ENCODE data around the gene TAL2.
"Not testable (repeated sequence)": the region's sequence is repeated elsewhere in the genome, so short reads cannot be mapped to it uniquely, and the experiment has no call there.

The TAL2 gene

DNA sequence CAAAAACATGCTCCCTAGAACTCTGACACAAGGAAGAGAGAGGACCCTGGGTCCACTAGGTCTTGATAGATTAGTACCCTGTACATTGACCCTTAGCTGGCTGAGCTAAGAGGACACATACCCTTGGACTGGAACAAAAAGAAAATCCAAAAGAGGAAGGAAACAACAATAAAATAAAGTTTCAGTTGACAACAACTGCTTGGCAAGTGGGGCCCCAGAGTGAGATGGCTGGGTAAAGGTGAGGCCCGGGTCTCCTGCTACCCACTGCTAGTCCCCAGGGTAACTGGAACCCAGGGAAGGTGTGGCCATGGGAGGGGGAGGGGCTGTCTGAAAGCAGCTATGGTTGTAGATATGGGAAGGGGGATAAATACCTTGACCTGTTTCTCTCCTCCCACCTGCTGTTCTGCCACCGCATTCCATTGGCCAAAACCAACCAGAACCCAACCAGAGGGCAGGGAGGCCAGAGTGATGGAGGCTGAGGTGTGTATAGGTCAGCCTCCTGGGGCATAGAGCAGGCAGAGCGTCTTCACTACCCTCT, 11.7 kb downstream of the TAL2 start:
- DNase-seq (ENCODE audit: low read depth, low spot score) = no peak

DNA sequence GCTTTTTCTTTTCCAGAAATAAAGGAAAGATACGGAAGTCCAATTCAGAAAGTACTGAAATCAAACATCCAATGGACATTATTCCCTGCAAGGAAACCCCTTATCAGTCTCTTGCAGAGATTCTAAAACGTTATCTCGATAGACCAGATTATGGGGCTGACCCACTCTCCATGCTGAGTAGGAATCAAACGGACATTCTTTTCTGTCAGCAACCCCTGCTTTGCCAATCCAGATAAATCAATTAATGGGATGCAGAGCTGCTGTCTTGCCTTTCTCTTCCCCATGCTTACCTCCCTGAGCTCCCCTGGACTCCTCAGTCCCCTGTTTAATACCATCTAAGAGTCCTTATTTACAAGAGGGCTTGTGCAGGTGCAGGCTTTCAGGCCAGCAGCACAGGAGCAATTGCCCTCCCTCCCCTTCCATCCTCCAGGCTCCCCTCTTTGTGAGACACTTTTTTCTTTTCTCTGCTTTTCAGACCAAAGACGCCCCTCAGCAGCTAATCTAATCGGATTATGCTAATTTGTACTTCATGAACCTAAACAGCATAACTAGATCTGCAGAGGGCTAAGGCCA, 14.2 kb downstream of the TAL2 start:
- DNase-seq (ENCODE audit: low read depth, low spot score) = no peak

DNA sequence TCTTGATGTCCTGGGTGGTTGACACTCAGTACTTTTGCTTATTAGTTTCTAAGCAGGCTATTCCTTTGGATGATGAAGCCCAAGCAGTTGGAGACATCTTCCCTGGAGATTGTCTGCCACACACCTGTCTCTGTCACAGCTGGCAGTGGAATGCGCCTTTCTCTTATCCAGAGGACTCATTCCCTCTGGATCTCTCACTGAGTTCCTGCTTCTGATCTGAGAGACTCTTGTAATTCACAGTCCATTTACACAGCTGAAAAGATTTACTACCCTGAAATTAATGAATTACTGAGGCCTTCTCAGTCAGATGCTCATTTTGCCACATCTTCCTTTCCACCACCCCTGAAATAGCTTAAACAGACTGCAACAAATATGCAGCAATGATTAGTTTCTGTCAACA, 15.9 kb downstream of the TAL2 start:
- DNase-seq (ENCODE audit: low read depth, low spot score) = no peak

DNA sequence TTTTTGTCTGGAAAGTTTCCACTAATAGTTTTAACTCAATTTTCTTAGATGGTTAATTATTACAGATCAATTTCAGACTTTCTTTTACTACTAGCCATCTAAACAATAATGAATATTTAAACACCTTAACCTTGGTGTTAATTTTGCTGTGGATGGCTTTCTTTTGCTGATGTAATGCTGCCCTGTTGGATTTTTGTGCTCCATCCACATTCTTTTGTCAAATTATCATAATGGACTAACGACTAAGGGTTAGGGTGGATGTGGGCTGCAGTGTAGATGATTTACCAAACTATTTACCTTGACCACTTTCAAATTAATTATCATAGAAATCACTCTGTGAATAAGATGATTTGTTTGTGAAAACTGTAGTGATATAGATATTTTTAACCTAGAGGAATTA, 16.5 kb downstream of the TAL2 start:
- DNase-seq (ENCODE audit: low read depth, low spot score) = no peak

DNA sequence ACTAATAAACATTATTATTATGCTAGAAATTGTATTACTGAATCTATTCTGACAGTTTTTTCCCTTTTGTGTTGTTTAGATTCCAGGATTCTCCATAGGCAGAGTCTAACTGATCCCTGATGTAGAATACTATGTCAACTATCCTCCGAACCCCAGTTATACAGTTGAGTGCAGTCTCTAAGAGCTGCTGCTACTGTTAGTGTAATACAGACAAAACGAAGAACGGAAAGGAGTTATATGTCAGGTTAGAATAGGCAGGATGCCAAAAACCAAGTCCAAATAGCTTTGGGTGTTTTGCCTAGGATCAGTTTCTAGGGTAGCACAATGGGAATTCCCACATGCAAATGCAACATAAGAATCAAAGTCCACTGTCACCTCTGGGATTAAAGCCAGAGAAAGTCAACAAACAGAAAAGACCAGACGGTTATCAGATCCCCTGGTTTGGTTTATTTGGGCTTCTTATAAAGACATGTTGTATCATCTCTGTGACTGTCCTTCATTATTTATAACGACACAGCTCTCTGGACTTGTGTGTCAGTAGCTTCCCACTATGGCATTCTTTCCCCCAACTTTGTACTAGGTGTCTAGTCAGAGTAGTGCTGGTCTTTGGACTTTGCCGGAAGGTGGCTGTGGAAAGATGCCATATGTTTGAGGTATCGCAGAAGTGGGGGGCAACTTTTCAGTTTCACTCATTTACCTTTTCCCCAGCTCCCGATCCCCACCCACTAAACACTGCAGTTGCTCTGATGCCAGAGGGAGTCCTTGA, 17.2 kb downstream of the TAL2 start:
- no peak for DNase-seq (ENCODE audit: low read depth, low spot score)

DNA sequence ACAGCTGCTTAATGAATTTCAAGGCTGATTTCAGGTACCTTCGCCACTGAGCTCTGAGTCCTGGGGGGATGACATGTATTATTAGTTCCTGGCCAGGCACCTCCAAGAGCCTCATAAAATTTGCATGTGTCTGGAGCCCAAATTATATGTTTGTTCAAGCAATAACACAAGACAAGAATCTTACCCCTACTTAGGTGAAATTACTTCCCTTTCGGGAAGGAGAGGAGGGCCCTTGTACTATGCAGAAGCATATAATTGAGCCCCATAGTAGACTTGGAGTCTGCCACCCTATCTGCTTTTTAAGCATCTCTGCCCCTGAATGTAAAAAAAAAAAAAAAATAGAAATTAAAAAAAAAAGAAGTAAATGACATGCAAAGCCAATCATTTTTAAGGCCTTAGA, 19.1 kb downstream of the TAL2 start:
- no peak for DNase-seq (ENCODE audit: low read depth, low spot score)

DNA sequence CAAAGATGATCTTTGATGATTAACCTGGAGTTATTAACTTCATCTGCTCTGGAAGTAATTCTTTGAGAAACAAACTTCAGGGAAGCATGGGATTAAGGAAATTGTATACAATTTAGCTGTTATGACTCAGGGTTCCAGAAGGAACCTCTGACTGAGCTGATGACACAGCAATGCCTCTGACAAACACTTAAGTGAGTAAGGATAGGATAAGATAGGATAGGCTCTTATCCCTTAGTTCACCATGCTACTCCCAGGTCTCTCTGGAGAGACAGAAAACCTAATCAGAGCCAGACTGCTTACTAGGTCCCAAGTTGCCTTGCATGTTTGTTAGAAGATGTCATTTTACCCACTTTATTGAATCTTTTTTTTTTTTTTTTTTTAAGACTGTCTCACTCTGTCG, 19.5 kb downstream of the TAL2 start:
- peak; percentile 16 for DNase-seq (ENCODE audit: low read depth, low spot score)

DNA sequence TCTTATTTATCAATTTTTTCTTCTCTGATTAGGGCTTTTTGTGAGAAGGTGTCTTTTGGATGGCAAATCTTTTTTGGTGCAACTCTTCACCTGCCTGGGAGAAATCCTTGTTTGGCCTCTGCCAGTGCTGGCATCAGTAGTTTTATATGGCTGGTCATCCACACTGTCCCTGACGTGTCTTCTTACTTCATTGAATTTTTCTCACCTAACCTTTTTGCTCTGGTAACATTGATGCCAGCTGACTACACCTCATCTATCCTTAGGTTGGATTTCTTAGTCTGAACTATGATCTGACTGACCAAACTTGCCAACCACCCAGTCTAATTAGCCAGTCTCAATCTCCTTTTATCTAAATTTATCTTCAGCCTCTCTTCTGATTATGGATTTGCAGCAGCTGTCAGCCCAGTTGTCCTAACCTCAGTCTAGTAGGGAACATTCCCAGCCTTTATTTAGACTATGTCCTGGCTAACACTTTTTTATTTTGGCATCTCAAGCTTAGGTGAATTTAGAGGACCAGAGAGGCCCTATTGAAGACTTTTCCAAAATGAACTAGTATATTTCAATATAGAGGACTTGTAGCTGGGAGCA, 21.5 kb downstream of the TAL2 start:
- no peak for DNase-seq (ENCODE audit: low read depth, low spot score)

DNA sequence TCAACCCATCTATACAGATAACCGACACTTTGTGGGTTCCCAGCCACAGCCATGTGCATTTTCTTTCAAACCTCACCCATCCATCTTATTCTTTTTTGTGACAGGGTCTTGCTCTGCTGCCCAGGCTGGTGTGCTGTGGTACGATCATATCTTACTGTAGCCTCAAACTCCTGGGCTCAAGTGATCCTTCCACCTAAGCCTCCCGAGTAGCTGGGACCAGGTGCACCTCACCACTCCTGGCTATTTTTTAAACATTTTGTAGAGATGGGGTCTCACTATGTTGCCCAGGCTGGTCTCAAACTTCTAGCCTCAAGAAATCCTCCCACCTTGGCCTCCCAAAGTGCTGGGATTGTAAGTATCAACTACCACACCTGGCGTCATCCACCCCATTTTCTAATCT, 24.7 kb downstream of the TAL2 start:
- DNase-seq (ENCODE audit: low read depth, low spot score) = no peak

DNA sequence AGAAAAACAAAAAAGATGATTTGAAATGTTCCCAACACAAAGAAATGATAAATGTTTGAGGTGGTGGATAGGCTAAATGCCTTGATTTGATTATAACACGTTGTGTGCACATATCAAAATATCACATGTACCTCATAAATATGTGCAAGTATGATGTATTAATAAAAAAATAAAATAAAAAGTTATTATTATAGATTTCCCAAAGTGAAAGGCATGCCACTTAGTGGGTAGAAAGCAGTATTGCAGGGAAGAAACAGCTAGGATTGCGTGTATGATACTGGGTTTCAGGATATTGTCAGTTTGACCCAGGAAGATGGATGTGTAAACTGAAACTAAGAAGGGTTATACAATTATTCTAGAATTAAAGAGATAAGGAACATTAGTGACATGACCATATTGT, 28.5 kb downstream of the TAL2 start:
- no peak for DNase-seq (ENCODE audit: low read depth, low spot score)

DNA sequence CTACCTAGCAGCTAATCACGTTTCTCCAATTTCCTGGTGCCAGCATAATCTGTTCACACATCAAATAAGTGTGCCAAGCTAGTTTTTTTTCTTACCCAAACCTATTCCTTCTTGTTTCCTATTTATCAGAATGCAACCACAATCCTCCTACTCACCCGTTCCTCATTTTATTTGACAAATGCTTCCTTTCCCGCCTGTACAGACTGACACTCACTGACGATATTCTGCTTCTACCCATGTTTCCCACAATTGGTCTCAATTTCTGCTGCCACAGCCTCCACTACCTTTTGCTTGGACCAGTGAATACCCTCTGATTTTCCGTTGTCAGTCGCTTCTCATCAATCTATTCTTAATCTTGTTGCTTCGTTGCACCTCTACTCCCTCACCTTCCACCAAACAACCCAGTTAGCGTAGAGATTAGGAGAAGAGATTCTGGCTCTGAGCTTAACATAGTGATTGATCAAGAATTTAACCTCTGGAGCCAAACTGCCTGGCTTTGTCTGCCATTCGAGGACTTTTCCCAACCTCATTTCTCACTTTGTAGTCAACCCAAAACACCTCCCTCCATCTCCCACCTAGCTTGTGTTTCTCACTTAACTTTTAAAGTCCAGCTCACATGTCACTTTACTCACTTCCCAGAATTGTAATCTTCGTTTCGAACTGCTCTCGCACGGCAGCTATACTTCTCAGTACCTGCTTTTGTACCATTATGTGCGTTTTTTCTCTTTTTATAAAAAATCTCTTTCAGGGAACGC, 31.4 kb downstream of the TAL2 start:
- DNase-seq (ENCODE audit: low read depth, low spot score) = peak; percentile 20

DNA sequence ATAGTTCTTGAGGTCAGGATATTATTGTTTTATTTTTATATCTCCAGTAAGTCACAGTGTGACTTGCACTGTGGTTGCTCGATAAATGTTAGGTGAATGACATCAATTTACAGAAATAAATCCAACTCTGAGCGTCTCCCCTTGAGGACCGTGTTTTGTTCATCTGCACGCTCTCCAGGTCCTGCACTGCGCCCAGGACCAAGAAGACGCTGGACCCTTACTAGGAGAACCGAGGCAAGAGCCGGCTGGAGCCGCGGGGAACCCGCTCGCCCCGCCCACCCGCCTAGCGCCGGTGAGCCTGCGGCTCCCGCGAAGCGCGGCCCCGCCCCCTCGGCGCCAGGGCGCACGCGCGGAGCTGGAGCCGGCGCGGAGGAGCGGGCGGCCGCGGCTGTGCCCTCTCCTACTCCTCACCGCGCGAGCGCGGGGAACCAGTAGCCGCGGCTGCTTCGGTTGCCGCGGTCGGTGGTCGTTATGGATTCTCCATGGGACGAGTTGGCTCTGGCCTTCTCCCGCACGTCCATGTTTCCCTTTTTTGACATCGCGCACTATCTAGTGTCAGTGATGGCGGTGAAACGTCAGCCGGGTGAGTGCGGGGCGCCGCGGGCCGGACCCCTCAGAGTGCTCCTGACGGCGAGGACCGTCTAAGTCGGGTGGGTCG, 32.1 kb downstream of the TAL2 start, which contains the start of gene TMEM38B:
Gene TMEM38B (plus strand): TSS at position 352 of the 658 bp plus-strand sequence. CDS start 120 bp downstream, at position 472.
- peak; percentile 94 for DNase-seq (ENCODE audit: low read depth, low spot score)

DNA sequence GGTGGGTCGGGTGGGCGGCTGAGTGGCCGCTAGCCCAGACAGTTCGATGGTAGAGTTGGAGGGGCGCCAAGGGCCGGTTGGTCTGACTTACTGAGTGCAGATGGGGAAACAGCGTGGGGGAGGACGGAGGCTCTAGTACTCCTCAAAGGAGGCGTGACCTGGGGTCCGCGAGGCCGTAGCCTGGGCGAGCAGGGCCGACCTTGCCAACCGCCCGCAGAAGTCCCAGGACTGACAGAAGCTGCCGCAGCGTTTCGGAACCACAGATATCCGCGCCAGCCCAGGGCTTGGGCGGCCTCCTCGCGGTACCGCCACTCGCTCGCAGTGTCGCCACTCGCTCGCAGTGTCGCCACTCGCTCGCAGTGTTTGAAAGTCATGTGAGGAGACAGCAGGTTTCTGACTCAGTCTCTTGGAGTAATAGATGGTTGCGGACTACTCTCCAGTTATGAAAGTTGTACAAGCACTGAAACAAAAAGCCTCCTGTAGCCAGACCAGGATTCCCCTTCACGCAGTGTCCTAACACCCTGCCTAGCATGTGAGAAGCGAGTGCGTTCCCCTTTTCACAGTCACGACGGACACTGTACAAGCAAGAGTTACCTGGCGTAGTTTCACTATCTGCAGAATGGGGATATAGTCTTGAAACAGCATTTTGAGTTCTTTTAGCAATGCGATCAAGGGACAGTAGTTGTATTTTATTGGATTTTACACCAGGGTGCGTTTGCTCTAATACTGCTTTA, 32.8 kb downstream of the TAL2 start:
- peak; percentile 67 for DNase-seq (ENCODE audit: low read depth, low spot score)

DNA sequence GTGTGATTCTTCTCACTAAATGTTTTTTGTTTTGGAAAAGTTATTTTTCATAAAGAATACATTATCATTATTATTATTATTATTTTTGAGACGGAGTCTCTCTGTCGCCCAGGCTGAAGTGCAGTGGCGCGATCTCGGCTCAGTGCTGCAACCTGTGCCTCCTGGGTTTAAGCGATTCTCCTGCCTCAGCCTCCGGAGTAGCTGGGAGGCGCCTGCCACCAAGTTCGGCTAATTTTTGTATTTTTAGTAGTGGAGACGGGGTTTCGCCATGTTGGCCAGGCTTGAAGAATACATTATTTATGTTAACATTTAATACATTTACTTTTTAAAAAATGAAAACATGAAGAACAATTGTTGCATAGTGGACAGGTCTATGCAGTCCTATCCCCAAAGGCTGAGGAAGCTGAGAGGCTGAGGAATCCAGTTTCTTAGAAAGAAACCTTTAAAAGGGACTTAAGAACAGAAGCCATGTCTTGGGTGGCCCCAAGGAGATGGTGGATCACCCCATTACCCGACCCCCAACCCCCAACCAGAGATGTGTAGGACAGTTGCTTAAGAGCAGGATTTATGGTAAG, 34.0 kb downstream of the TAL2 start:
- no peak for DNase-seq (ENCODE audit: low read depth, low spot score)

DNA sequence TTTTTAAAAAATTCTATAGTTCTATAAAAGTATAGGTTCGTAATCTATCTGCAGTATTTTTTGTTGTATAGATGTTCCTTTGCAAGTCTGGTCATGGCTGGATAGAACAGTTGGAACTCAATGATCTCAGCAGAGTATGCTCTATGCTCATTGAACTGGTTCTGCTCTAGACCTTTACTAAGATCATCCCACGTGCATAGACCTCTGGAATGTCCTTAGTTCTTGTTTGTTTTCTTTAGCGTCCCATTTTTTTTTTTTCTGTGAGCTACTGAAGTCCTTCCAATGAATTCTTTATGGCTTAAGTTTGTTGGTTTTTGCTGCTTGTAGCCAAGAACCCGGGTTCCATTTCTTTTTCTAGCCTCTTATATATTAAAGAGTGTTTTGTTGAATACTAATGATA, 35.6 kb downstream of the TAL2 start:
- peak; percentile 54 for DNase-seq (ENCODE audit: low read depth, low spot score)

DNA sequence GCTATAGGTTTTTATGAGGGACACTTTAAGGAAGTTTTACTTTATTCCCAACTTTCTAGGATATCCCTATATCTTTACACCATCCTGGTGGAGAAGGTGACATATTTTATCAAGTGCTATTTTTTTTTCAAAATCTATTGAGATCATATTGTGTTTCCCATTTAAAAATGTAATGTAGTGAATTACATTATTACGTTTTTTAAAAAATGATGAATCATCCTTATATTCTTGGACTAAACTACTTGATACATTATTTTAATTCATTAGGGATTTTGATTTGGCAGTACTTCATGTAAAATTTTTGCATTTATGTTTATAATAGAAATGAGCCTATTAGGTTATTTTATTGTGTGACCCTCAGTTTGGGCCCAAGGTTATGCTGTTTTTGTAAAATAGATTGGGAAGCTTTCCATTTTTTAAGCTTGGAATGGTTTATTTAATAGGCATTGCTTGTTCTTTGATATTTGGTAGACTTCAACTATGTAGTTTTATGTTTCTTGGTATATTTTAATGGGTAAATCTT, 36.2 kb downstream of the TAL2 start:
- DNase-seq (ENCODE audit: low read depth, low spot score) = no peak

DNA sequence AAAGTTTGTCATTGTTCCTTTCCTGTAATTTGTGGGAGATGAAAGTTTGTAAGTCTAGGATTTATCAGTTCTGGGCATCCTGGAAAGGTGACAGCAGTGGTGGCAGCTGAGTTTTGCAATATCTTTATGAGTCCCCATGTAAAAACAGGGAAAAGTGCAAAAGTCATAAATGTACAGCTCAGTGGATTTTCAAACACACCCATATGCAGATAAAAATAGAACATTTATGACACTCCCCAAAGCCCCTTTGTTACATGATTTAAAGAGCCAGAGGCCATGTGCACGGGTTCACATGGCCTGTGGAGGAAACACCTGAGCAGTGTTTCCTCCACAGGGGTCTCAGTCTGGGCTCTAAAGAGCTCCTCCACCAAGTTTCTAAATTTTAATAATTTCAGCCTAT, 38.4 kb downstream of the TAL2 start:
- no peak for DNase-seq (ENCODE audit: low read depth, low spot score)

DNA sequence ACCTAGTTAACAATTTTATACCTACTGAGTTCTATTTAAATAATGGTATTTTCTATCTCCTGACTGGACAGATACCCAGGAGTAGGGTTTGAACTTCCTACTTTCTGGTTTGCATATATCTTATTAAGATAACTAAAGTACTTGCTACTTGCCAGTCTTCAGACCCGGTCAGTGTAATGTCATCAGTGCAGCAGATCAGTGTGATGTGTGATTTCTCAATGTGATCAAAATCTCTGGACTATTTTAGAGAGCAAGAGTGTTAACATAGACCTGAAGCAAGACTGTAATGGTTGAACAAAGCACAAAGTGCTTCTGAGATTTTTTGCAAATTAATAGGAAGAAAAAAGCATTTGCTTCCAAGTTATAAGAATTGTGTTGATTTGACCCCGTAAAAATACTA, 38.9 kb downstream of the TAL2 start:
- no peak for DNase-seq (ENCODE audit: low read depth, low spot score)

DNA sequence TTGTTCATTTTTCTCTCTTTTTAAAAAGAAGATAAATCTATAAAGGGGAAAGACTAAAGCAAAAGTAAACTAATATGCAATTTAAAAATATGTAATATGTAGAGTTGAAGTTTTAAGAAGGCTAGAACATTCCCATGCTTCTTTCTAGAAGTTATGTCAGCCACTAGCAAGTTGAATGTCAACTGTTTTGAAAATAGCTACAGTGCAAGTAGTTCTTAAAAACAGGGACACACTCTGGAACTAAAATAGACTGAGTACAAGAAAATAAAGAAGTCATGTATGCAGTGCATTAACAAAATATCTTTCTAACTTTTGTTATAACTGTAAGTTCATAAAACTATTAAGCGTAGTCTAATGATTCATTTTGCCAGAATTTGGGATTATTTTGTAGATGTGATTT, 40.0 kb downstream of the TAL2 start:
- no peak for DNase-seq (ENCODE audit: low read depth, low spot score)

DNA sequence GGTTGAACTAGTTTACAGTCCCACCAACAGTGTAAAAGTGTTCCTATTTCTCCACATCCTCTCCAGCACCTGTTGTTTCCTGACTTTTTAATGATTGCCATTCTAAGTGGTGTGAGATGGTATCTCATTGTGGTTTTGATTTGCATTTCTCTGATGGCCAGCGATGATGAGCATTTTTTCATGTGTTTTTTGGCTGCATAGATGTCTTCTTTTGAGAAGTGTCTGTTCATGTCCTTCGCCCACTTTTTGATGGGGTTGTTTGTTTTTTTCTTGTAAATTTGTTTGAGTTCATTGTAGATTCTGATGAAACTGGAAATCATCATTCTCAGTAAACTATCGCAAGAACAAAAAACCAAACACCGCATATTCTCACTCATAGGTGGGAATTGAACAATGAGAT, 41.4 kb downstream of the TAL2 start:
- not testable (repeated sequence) for DNase-seq (ENCODE audit: low read depth, low spot score)

Measured in astrocyte of the hippocampus (primary cell).